DOHH2 (cell line): ENCODE measurements around the gene ABCG1.

ENCODE experiments used
- H3F3A ChIP-seq: fragments of 200-600 bp; sonication (generic), shearing (Covaris generic); 2 replicates; pipeline ENCODE4 v1.6.0; 2016; ENCODE audit warnings: antibody characterized with exemption, mild to moderate bottlenecking; ENCODE audit not compliant: control insufficient read depth, insufficient read depth
- H3K27ac ChIP-seq: fragments of 200-600 bp; sonication (generic); 2 replicates; pipeline ENCODE4 v1.5.1; 2014; ENCODE audit warnings: low read depth, mild to moderate bottlenecking, low read length, moderate library complexity
- H3K27me3 ChIP-seq: fragments of 200-600 bp; sonication (generic); 2 replicates; pipeline ENCODE4 v1.6.1; 2014; ENCODE audit warnings: mild to moderate bottlenecking, low read length, mixed read lengths; ENCODE audit not compliant: control insufficient read depth
- H3K36me3 ChIP-seq: fragments of 200-600 bp; sonication (generic); 2 replicates; pipeline ENCODE4 v1.6.1; 2014; ENCODE audit warnings: mild to moderate bottlenecking, low read length, moderate library complexity, mixed read lengths; ENCODE audit not compliant: control insufficient read depth
- H3K4me1 ChIP-seq: fragments of 200-600 bp; sonication (generic); 2 replicates; pipeline ENCODE4 v1.6.1; 2014; ENCODE audit warnings: mild to moderate bottlenecking, low read length, mixed read lengths; ENCODE audit not compliant: control insufficient read depth
- H3K4me2 ChIP-seq: fragments of 200-600 bp; sonication (generic); 2 replicates; pipeline ENCODE4 v1.6.0; 2014; ENCODE audit warnings: mild to moderate bottlenecking, low read length, moderate library complexity
- H3K4me3 ChIP-seq: fragments of 200-600 bp; sonication (generic); 2 replicates; pipeline ENCODE4 v1.5.1; 2014; ENCODE audit warnings: mild to moderate bottlenecking, low read length, mixed read lengths
- H3K79me2 ChIP-seq: fragments of 200-600 bp; sonication (generic); 2 replicates; pipeline ENCODE4 v1.6.1; 2014; ENCODE audit warnings: mild to moderate bottlenecking, low read length, mixed read lengths; ENCODE audit not compliant: control insufficient read depth
- H3K9me2 ChIP-seq: fragments of 200-600 bp; sonication (generic); replicated peaks from 2 replicates; pipeline ENCODE4 v1.6.1; 2014; ENCODE audit warnings: mild to moderate bottlenecking, low read length, mixed read lengths; ENCODE audit not compliant: control insufficient read depth
- H3K9me3 ChIP-seq: fragments of 200-600 bp; sonication (generic); 2 replicates; pipeline ENCODE4 v1.6.1; 2014; ENCODE audit warnings: antibody characterized with exemption, low read length, mixed read lengths; ENCODE audit not compliant: control insufficient read depth, insufficient read depth
- H4K20me1 ChIP-seq: fragments of 200-600 bp; sonication (generic); 2 replicates; pipeline ENCODE4 v1.6.0; 2014; ENCODE audit warnings: low read depth, mild to moderate bottlenecking, antibody characterized with exemption, low read length, moderate library complexity; ENCODE audit not compliant: control insufficient read depth, insufficient read depth
- EZH2phosphoT487 ChIP-seq: fragments of 200-600 bp; sonication (generic); IDR thresholded peaks from 2 replicates; pipeline ENCODE4 v1.6.1; 2017; ENCODE audit warnings: borderline replicate concordance, mild to moderate bottlenecking, antibody characterized with exemption, low read length, moderate library complexity, mixed read lengths
- TF ChIP-seq, protein P1 (sequence below): fragments of 200-600 bp; sonication (generic); IDR thresholded peaks from one replicate; pipeline ENCODE4 v1.5.1; 2014; ENCODE audit warnings: antibody characterized with exemption, mild to moderate bottlenecking, low read depth, low read length; ENCODE audit not compliant: poor library complexity, severe bottlenecking

The ABCG1 gene

DNA sequence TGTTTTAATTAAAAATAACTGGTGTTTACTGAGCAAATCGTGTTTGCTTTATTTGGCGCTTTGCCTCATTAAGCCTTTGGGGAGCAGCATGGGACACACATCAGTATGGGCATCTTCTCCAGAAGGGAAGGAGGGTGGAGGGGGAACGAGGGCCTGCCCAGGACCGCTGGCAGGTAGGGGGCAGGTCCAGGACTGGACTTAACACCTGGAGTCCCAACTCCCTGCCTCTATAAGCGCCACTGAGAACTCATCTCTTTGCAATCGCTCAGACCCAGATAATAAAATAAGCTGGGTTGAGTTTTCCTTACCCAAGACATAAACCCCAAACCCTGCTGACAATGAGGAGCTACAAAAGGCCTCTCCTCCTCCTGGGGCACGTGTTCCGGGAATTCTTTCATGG lies 15.1 kb downstream of the ABCG1 start:
- peak overlapping the region; percentile 63 for H3K4me2 ChIP-seq
- H3K4me1 ChIP-seq, result peaks cover 74% of the 10 kb centered on the region
- TF ChIP-seq, protein P1, sequence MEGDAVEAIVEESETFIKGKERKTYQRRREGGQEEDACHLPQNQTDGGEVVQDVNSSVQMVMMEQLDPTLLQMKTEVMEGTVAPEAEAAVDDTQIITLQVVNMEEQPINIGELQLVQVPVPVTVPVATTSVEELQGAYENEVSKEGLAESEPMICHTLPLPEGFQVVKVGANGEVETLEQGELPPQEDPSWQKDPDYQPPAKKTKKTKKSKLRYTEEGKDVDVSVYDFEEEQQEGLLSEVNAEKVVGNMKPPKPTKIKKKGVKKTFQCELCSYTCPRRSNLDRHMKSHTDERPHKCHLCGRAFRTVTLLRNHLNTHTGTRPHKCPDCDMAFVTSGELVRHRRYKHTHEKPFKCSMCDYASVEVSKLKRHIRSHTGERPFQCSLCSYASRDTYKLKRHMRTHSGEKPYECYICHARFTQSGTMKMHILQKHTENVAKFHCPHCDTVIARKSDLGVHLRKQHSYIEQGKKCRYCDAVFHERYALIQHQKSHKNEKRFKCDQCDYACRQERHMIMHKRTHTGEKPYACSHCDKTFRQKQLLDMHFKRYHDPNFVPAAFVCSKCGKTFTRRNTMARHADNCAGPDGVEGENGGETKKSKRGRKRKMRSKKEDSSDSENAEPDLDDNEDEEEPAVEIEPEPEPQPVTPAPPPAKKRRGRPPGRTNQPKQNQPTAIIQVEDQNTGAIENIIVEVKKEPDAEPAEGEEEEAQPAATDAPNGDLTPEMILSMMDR, result no peak
- TF ChIP-seq EZH2phosphoT487, result no peak
- no peaks in the 10 kb centered on the region for H3K79me2 ChIP-seq
- H3K27ac ChIP-seq, result peak overlapping the region; percentile 55
- H3K36me3 ChIP-seq, result peaks cover 5% of the 10 kb centered on the region
- no peaks in the 10 kb centered on the region for H3K9me3 ChIP-seq
- H3K9me2 ChIP-seq, result no peaks in the 10 kb centered on the region
- H3F3A ChIP-seq, result peaks cover 21% of the 10 kb centered on the region
- peaks cover 13% of the 10 kb centered on the region for H3K27me3 ChIP-seq
- H3K4me3 ChIP-seq, result peak overlapping the region; percentile 62
- no peaks in the 10 kb centered on the region for H4K20me1 ChIP-seq

DNA sequence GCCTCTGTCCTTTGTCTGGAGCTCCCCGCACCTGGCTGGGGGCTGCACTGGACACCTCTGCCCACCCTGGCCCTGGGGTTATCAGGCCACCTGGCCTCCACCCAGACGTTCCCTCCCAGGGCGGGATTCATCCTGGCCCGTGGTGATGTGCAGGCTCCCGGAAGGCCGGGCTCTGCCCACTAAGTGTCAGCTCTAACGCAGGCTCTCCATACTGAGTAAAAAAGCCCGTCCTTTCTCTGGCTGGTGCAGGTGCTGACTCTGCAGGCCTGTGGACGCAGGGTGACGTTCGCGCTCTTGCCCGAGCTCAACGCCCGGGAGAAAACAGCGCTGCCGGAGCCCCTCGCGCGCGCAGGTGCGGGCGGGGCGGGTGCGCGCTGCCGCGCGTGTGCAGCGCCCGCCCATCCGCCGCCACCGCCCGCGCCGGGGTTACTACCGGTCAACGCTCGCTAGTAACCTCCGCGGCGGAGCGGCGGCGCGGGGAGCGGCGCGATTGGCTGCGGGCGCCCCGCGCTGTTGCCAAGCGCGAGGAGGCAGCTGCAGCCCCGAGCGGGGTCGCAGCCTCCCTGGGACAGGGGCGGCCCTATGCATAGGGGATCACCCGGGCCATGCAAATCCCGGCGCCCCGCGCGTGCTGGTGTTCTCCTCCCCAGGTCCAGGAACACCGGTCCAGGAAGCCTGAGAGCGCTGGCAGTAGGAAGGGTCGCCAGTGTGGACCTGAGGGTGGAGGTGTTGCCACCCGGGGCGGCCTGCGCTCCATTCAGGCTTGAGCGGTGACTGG lies 15.7 kb downstream of the ABCG1 start:
- TF ChIP-seq, protein P1, result no peak
- TF ChIP-seq EZH2phosphoT487, result no peak
- Histone ChIP-seq H3K27ac (peak overlapping the region; percentile 55), H3K79me2 (no peaks in the 10 kb centered on the region), H4K20me1 (no peaks in the 10 kb centered on the region), H3K9me2 (no peaks in the 10 kb centered on the region), H3K4me2 (peak overlapping the region; percentile 63), H3K9me3 (no peaks in the 10 kb centered on the region), H3K4me3 (peak overlapping the region; percentile 62), H3K27me3 (peaks cover 13% of the 10 kb centered on the region), H3K4me1 (peaks cover 74% of the 10 kb centered on the region), H3K36me3 (peaks cover 5% of the 10 kb centered on the region), H3F3A (peaks cover 21% of the 10 kb centered on the region)

DNA sequence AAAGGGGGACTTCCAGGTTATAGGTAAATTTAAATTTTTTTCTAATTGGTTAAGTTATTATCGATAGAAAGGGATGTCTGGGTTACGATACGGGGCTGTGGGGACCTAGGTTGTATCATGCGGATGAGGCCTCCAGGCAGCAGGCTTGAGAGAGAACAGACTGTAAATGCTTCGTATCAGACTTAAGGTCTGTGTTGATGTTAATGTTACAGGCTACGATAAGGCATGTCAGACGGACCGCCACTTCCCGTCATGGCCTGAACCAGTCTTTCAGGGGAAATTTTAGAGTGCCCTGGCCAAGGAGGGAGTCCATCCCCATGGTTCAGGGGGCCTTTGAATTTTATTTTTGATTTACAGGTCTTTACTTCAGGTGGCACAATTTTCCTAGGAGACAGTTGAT lies 16.7 kb downstream of the ABCG1 start:
- H3K4me1 ChIP-seq, result peaks cover 74% of the 10 kb centered on the region
- H3K4me3 ChIP-seq, result no peak overlapping the region
- H3K79me2 ChIP-seq, result no peaks in the 10 kb centered on the region
- no peak overlapping the region for H3K27ac ChIP-seq
- peaks cover 13% of the 10 kb centered on the region for H3K27me3 ChIP-seq
- H3K9me3 ChIP-seq, result no peaks in the 10 kb centered on the region
- H3K36me3 ChIP-seq, result peaks cover 5% of the 10 kb centered on the region
- no peaks in the 10 kb centered on the region for H4K20me1 ChIP-seq
- H3K9me2 ChIP-seq, result no peaks in the 10 kb centered on the region
- H3K4me2 ChIP-seq, result no peak overlapping the region
- TF ChIP-seq, protein P1, result no peak
- TF ChIP-seq EZH2phosphoT487, result no peak
- peaks cover 21% of the 10 kb centered on the region for H3F3A ChIP-seq
